LNCAP (cell line): ENCODE results near the gene DSCAML1.

ENCODE experiments used
- CTCF ChIP-seq: fragments of 450-650 bp; IDR thresholded peaks from 2 replicates; pipeline ENCODE4 v1.5.1; 2017; ENCODE audit warnings: mild to moderate bottlenecking

Gene DSCAML1

GRCh38 chr11:117685566-117685965 is 111.5 kb downstream of the DSCAML1 start:
- no peak for TF ChIP-seq CTCF

- TF ChIP-seq CTCF: no peak
Observed at GRCh38 chr11:117684731-117685130, 112.3 kb downstream of the DSCAML1 start.

- no peak for TF ChIP-seq CTCF
Observed at GRCh38 chr11:117684111-117684510, 112.9 kb downstream of the DSCAML1 start.

GRCh38 chr11:117681438-117681837 is 115.6 kb downstream of the DSCAML1 start:
- TF ChIP-seq CTCF: no peak

- TF ChIP-seq CTCF: no peak
Observed at GRCh38 chr11:117679461-117679860, 117.6 kb downstream of the DSCAML1 start.

GRCh38 chr11:117678658-117679406 is 118.2 kb downstream of the DSCAML1 start:
- no peak for TF ChIP-seq CTCF

- TF ChIP-seq CTCF: no peak
Observed at GRCh38 chr11:117677729-117678310, 119.2 kb downstream of the DSCAML1 start.
